HG03558 (cell line): ENCODE measurements around the gene RPL3.

Experiments
- ATAC-seq: cut with Tn5 transposase; IDR thresholded peaks from one replicate; pipeline ENCODE4 v1.9.1; 2021; ENCODE audit warnings: moderate number of reproducible peaks; ENCODE audit not compliant: unreplicated experiment; ENCODE audit errors: extremely low read depth

Gene RPL3

GRCh38 chr22:39318507-39319283 is 728 bp downstream of the RPL3 start:
- ATAC-seq: no peak

- no peak for ATAC-seq
Observed at GRCh38 chr22:39317775-39318506, 1.5 kb downstream of the RPL3 start.

DNA sequence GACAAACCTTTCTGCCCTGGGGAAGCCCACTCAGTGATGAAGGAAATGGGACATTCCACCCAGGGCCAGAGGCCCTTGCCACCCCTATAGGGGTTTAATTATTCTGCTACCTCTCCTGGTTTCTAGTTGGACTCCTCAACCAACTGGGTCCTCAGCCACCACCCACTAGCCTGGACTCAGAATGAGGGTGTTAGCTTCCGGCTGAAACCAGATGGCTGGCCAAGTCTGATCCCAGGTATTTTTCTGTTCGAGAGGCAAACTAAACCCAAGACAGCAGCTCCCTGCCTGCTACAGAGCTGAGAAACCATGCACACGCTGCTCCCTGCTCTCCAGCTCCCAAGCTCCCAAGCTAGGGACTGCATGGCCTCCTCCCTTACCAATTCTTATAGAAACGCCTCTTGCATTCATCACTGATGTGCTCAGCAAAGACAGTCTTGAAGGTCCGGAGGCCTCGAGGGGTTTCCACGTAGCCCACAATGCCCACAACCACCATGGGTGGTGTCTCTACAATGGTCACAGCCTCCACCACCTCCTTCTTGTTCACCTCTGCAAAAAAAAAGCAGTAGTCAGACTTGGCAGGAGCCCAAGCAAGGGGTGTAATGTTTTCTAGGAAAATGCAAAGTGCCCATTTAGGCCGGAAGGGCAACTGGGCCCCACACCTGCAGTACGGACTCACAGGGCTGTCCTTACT is 2.2 kb downstream of the RPL3 start:
- ATAC-seq: no peak

- ATAC-seq: no peak
Observed at GRCh38 chr22:39316440-39317083, 2.9 kb downstream of the RPL3 start.

- ATAC-seq: no peak
Observed at GRCh38 chr22:39315389-39315788, 4.0 kb downstream of the RPL3 start.

- no peak for ATAC-seq
Observed at GRCh38 chr22:39314251-39314971, 5.0 kb downstream of the RPL3 start.

- no peak for ATAC-seq
Observed at GRCh38 chr22:39313258-39314001, 6.0 kb downstream of the RPL3 start.

GRCh38 chr22:39312410-39312809 is 7.0 kb downstream of the RPL3 start:
- ATAC-seq: no peak

- no peak for ATAC-seq
Observed at GRCh38 chr22:39311592-39312400, 7.6 kb downstream of the RPL3 start.

- no peak for ATAC-seq
Observed at GRCh38 chr22:39309881-39310714, 9.3 kb downstream of the RPL3 start.

DNA sequence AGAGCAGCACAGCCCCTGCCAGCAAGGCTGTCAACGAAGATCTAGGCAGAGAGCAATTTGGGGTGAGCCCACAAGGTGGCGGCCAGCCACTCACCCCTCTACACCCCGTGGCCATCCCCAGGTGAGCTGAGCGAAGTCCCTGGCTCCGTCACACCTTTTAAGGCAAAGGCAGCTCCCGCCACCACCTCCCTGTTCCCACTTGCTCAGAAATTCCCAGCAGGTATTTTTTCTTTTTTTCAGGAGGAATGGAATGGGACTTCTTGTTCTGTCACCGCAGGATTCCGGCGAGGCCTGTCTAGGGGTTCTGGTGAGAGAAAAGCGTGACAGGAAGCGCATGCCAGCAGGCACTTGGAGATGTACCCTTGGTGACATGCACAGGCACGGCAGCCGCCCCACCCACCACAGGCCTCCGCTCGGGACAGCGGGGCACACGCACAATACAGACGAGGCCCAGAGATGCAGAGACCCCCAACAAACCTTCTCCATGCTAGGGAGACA is 10.0 kb downstream of the RPL3 start:
- ATAC-seq: no peak

DNA sequence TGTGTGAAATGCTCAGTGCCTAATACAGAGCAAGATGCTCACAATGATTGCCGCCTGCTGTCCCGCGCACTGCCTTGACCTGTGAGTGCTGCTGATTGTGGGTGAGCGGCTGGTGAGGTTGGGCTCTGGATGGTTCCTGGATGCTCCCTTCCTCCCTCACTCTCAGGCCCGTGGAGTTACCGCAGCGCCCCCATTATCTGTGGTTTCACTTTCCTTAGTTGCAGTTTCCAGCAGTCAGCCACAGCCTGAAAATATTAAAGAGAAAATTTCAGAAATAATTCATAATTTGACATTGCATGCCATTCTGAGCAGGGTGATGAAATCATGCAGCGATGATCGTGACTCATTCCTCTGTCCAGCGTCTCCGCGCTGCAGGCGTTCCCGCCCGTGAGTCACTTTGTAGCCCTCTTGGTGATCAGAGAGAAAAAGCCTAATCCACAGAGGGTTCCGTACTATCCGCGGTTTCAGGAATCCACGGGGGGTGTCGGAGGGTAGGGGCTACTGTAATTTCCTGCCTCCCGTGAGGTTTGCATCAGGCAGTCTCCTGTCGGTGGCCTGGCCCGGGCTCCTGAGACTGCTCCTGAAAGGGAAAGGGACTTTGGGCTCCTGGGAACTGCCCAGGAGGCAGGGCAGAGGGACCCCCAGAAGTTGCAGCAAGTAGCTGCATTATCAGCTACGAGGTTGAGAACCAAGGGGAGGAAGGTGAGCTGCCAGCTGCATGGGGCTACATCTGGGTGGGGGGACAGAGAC is 10.6 kb downstream of the RPL3 start:
- no peak for ATAC-seq

DNA sequence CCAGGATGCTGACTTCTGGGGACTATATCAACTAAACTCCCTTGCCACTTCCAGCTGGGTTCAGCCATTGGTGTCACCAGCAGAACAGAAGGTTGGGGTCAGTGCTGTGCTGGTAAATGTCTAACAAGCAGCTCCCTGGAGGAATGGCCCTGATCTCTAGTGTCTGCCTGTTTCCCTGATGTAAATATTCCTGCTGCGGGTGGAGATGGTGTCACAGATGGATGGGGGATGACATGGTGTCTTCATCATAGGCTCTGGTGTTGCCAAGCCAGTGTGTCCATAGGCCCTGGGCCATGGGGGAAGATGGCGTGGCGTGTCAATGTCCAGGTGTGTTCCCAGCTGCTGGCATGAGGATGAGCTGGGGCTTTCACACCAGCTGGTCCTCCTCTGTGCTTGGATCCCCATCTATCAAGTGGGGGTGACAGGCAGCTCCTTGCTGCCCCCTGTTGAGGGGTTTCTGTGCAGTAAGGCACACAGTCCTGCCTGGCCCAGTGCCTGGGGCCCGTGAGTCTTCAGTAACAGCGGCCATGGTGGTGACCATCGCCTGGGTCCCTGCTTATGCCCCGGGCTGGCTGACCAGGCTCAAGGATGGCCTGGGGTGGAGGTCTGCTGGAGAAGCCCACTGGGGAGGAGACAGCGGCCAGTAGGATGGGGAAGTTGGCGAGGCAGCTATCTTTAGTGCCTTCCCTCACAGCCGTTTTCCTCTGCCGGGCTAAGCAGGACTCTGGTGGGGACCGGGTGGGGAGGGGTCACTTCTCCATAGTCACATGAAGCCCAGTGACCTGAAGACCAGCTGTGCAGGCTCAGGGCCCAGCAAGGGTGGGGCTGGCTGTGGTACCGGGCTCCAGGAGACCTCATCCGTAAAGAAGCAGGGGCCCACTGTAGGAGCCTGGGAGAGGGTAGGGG is 12.7 kb downstream of the RPL3 start:
- no peak for ATAC-seq

- ATAC-seq: no peak
Observed at GRCh38 chr22:39303892-39304671, 15.3 kb downstream of the RPL3 start.

DNA sequence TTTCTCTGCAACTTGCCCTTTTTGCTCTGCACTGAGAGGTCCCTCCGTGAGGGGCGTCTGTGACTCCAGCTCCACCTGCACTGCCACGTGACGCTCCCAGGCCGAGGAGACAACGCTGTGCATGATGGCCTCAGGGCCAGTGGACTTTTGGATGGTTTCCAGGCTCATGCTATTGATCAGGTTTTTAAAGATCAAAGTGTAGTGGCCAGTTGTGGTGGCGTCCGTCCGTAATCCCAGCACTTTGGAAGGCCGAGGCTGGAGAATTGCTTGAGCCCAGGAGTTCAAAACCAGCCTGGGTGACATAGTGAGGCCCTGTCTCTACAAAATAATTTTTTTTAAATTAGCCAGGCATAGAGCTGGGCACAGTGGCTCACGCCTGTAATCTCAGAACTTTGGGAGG is 16.1 kb downstream of the RPL3 start:
- ATAC-seq: no peak
